COLO668 (cell line): ENCODE results near the gene IVD.

ENCODE experiments used
- DNase-seq: peaks from one replicate; lab custom pipeline; 2025; ENCODE audit not compliant: unreplicated experiment; lab: John Stamatoyannopoulos, UW

IVD gene

GRCh38 chr15:40405501-40406381 is at the start of gene IVD:
Gene IVD, plus strand, starts transcription at chr15:40405795. Its CDS starts 33 bp downstream, at chr15:40405828.
- DNase-seq = peak; percentile 91

- no peak for DNase-seq
Observed at GRCh38 chr15:40355976-40356585, 49.5 kb upstream of the IVD start.

DNA sequence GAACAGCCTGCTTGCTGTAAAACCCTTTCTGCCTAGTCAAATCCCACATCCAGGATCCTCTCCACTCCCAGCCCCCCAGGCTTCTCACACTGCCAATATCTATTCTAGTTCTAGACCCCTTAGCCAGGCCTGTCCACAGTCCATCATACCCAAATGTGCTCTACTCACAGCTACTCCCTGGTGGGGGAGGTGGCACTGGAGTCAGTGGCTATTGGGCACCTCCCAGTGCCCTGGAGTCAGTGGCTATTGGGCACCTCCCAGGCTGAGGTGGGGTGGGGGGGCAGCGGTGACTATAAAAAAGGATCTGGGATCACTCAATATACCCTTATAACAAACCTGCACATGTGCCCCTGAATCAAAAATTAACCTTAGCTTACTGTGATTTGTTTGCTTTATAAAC is 48.3 kb upstream of the IVD start:
- no peak for DNase-seq

DNA sequence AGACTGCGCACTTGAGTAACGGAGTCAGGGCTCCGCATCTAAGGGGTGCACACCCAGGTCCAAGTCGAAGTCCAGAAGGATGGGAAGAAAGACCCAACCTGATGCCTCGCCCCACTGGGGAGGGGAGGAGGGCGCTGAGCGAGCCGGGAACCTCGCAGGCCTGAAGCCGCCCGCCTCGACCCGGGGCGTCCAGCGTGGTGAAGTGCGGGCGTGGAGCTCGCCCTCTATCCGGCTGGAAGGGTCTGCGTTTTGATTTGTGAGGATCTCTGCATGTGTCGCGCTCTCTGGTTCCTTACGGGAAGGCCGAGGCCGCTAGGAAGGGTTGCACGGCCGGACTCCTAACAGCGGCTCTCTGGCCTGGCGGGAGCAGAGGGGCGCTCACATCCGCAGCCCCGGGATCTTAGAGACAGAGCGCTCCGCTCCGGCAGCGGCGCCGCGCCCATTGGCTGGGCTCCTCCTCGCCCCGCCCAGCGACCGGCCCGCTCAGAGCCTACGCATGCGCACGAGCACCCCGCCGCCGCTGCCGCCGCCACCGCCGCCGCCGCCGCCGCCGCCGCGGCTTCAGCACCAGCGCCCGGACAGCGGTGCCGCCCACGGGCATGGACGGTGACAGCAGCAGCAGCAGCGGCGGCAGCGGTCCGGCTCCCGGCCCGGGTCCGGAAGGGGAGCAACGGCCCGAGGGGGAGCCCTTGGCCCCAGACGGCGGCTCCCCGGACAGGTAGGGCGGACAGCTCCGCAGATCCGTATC is 47.7 kb upstream of the IVD start, which contains the start of gene DISP2:
TSS of gene DISP2 (plus strand) at position 497 of the 748 bp plus-strand sequence. CDS start at position 600, 103 bp downstream.
- DNase-seq = peak; percentile 92

DNA sequence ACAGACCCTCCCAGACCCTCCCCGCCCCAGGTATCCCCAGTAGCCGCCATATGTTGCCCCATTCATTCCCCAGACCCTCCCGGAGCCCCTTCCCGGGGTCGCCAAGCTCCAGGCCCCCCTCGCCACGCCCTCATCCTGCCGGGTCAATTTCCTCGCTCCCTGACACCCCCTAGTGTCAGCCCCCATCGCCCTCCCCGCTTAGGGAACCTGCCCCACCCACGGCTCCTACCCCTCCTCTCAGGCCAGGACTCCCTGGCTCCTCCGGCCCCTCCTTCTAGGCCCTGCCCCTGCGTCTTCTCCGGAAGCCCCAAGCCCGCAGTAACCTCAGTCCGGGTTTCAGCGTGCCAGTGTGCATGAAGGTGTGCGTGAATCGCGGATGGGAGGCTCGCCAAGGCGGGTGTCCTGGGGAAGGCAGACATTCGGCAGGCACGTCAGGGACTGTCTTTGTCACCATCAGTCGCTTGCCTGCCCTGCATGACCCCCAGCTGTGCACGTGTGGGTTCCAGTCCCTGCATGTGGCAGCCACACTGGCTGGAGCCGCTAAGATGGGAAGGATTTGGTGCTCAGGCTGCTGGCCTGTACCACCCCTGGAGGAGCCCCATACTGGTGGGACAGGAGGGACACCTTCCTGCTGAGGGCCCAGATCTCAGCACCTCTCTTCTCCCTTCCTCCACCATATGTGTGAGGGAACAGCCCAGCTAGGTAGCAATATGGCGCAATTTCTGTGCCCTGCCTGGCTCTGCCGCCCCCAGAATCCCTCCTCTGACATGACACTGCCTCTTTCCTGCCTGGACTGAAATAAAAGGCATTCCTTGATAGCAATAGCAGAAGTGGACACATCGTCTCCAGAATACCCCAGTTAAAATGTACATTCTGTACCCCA is 46.9 kb upstream of the IVD start:
- DNase-seq = peak; percentile 41

GRCh38 chr15:40360015-40360414 is 45.6 kb upstream of the IVD start:
- DNase-seq = no peak

DNA sequence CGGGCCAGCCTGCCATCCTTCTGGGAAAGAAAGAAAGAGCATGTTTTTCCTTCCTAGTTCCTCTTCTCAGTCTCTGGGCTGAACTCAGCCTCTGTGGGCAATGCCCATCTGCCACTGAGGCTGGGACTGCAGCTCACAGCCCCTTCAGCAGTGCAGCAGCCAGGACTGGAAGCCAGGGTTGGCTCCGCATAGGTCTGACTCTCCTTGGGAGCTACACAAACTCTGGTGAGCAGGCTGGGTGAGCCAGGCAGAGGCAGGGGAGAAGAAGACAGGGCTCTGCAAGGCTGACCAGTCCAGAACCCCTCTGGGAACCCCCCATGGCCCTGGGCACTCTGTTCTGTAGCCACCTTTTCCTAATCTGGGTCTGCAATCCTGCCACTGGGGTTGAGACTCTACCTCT is 44.0 kb upstream of the IVD start:
- no peak for DNase-seq

DNA sequence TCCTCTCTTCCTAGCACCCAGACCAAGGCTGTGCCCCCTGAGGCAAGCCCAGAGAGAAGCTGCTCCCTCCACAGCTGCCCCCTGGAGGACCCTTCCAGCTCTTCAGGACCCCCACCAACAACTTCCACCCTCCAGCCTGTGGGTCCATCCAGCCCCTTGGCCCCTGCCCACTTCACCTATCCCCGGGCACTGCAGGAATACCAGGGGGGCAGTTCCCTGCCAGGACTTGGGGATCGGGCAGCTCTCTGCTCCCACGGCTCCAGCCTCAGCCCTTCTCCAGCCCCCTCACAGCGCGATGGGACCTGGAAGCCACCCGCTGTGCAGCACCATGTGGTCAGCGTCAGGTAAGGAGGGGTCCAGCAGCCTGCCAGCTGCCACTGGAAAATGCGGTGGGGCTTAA is 42.0 kb upstream of the IVD start:
- no peak for DNase-seq

DNA sequence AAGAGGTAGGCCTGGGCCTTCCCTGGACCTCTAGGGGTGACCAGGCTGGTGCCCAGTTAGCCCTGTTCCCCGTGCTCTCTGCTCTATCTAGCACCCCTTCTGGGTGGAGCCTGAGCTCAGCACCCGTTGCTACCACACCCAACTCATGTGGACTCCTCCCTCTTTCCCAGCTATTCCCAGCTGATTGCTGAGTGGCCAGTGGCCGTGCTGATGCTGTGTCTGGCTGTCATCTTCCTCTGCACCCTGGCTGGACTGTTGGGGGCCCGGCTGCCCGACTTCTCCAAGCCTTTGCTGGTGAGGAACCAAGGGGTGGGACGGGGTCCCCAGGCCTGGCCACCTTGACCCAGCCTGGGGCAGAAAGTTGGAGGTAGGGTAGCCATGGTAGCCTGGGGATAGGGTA is 41.3 kb upstream of the IVD start:
- no peak for DNase-seq

DNA sequence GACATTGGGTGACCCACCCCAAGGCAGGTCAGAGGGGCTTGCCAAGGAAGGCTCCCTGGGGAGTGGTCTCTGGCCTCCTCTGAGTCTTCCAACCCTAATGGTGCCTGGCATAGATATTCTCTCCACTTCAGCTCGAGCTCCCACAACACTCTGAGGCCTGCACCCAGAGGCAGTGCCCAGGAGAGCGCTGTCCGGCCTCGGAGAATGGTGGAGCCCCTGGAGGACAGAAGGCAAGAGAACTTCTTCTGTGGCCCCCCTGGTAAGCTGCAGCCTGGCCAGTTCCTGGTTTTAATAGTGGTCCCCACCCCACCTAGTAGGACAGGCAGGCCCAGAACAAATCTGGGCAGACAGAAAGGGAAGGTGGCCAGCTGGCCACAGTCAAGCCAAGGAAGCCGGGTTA is 40.6 kb upstream of the IVD start:
- no peak for DNase-seq

GRCh38 chr15:40365624-40366456 is 39.8 kb upstream of the IVD start:
- no peak for DNase-seq

DNA sequence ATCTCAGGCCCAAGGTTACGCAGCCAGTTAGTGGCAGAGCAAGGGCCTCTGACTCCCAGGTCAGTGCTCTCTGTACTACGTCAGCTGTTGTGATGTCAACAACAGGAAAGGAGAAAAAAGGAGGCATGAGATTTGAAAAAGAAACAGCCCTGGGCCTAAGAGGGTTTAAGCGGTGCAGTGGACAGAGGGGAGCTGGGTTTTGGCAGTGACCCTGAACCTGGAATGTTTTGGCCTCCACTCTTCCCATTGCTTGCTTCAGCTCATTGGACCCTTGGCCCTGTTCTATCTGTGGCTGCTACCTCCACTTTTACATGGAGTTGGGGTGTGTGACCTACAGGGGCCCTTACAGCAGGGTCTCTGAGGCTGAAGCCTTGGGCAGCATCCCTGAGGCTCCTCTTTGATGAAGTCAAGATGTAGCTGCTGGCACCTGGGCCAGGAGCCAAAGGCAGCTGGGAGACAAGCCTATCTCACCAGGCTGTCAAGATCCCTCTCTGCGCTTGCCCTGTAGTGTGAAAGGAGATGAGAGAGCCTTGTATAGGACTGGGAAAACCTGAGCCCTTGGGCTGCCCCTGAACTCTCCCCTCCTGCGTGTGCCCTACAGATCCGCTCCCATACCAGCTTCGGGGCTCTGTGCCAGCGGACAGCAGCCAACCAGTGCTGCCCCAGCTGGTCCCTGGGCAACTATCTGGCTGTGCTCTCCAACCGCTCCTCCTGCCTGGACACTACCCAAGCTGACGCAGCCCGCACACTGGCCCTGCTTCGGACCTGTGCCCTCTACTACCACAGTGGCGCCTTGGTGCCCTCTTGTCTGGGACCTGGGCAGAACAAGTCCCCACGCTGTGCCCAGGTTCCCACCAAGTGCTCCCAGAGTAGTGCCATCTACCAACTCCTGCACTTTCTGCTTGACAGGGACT is 38.9 kb upstream of the IVD start:
- no peak for DNase-seq

- DNase-seq = no peak
Observed at GRCh38 chr15:40367371-40367685, 38.3 kb upstream of the IVD start.

DNA sequence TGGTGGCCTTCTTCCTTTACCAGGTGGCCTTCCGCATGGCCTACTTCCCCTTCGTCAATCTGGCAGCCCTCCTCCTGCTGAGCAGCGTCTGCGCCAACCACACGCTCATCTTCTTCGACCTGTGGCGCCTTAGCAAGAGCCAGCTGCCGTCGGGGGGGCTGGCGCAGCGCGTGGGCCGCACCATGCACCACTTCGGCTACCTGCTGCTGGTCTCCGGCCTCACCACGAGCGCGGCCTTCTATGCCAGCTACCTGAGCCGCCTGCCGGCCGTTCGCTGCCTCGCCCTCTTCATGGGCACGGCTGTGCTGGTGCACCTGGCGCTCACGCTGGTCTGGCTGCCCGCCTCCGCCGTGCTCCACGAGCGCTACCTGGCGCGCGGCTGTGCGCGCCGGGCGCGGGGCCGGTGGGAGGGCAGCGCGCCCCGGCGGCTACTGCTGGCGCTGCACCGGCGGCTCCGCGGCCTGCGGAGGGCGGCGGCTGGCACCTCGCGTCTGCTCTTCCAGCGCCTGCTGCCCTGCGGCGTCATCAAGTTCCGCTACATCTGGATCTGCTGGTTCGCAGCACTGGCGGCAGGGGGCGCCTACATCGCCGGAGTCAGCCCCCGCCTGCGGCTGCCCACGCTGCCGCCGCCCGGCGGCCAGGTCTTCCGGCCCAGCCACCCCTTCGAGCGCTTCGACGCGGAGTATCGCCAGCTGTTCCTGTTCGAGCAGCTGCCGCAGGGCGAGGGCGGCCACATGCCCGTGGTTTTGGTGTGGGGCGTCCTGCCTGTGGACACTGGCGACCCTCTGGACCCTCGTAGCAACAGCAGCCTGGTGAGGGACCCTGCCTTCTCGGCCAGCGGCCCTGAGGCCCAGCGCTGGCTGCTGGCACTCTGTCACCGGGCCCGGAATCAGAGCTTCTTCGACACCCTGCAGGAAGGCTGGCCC is 37.6 kb upstream of the IVD start:
- DNase-seq = peak; percentile 97

DNA sequence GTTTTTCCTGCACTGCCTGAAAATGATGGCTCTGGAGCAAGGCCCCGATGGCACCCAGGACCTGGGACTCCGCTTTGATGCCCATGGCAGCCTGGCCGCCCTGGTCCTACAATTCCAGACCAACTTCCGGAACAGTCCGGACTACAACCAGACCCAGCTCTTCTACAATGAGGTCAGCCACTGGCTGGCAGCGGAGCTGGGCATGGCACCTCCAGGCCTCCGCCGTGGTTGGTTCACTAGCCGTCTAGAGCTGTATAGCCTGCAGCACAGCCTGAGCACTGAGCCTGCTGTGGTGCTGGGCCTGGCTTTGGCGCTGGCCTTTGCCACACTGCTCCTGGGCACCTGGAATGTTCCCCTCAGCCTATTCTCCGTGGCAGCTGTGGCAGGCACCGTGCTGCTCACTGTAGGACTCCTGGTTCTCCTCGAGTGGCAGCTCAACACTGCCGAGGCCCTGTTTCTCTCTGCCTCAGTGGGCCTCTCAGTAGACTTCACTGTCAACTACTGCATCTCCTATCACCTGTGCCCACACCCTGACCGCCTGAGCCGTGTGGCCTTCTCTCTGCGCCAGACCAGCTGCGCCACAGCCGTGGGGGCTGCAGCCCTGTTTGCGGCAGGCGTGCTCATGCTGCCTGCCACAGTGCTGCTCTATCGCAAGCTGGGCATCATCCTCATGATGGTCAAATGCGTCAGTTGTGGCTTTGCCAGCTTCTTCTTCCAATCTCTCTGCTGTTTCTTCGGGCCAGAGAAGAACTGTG is 36.7 kb upstream of the IVD start:
- DNase-seq = no peak

GRCh38 chr15:40369474-40369869 is 36.1 kb upstream of the IVD start:
- no peak for DNase-seq

GRCh38 chr15:40369971-40370370 is 35.6 kb upstream of the IVD start:
- no peak for DNase-seq
